Activated CD8-positive, alpha-beta memory T cell treated with anti-CD3 and anti-CD28 coated beads, Interleukin-2, amount 50 U/mL, for 4 hours (primary cell): ENCODE measurements around the gene CCNJL.

Experiments
- DNase-seq: peaks from one replicate; pipeline ENCODE4 v3.0.0-alpha.2; 2020

Gene CCNJL

GRCh38 chr5:160289356-160289651 is 23.1 kb downstream of the CCNJL start:
- no peak for DNase-seq

- no peak for DNase-seq
These were observed 24.8 kb downstream of the CCNJL start for GRCh38 chr5:160287378-160288051.

DNA sequence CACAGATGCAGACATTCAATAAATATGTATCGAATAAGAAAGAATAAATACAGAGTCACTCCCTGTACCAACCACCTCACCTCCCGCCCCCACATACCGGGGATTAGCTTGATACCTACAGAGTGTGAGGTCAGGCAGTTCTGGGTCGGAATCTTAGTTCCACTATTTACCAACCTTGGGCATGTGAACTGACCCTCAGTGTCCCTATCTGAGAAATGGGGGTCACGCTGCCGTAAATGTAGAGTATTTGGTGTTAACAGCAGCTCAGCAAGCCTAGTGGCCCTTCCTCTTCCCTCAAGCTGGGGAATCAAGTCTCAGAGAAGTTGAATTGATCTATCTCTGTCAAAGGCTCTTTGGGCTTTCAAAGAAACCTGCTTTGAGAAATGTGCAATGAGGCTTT is 25.4 kb downstream of the CCNJL start:
- no peak for DNase-seq

DNA sequence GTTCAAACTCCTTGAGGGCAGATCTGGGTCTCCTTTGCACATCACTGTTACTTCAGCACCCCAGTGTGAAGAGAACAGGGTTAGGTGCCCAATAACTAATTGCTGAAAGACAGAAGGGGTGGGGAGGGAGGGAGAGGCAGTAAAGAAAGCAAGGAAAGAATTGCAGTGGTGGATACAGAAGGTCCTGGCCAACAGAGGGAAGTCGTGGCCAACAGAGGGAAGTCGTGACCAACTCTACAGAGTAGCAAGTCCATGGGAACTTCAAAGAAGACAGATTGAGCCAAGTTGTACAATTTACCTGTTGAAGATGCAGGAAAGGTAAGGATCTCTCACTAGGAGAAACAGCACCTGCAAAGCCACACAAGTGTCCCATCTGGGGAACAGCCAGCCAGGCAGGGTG is 27.0 kb downstream of the CCNJL start:
- no peak for DNase-seq

DNA sequence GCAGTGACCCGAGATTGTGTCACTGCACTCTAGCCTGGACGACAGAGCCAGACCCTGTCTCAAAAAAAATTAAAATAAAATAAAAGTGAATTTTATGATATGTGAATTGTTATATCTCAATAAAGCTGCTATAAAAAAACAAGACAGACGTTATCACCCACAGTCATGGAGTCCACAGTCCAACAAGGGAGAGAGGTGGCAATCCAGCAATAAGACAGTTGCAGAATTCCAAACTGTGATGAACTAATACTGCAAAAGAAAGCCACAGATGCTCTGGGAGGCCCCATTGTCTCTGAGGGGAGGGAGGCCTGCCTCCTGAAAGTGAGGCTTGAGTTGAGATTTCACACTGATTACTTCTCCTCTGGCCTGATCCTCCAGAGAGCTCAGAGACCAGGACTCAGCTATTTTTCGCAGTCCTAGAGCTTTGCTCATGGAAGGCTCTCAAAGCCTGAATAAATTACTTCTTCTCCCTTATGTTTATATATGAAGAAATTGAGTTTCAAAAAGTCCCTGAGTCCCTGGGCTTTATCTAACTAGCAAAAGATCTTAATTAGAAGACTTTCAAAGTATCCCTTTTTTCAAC is 28.0 kb downstream of the CCNJL start:
- no peak for DNase-seq

DNA sequence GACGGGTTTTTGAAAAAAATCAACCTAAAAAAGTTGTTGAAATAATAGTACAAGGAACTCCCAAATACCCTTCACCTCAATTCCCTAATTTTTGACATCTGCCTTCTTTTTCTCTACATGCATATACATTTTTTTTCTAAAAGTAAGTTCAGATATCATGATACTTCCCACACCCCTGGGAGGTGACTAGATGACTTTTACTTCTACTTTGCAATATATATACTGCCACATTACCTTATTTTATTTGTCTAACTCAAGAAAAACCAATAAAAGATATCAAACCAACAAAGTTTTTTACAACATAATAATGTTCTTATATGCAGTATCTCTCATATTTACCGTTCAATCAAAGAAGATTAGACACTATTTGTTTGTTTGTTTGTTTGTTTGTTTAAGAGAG is 31.1 kb downstream of the CCNJL start:
- no peak for DNase-seq

- no peak for DNase-seq
These were observed 31.8 kb downstream of the CCNJL start for GRCh38 chr5:160280384-160281095.

- DNase-seq = no peak
These were observed 34.0 kb downstream of the CCNJL start for GRCh38 chr5:160278343-160278742.

- no peak for DNase-seq
These were observed 37.9 kb downstream of the CCNJL start for GRCh38 chr5:160274483-160274931.

DNA sequence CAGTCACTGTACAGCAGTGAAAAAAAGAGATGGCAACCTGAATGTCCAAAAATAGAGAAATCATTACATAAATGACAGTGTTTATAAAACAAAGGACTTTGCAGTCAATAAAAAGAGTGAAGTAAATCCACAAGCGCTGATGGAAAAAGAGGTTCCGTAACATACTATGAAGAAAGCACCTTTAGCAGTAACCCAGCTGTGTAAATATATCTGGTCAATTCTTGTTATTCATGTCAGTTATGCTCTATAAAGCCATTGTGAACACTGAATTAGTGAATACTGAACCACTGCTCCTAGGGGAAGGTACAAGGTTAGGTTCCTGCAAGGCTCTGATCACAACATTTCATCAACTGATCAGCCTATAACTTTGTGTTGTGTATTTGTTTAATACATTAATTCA is 39.5 kb downstream of the CCNJL start:
- DNase-seq = no peak

GRCh38 chr5:160272264-160272663 is 40.1 kb downstream of the CCNJL start:
- DNase-seq = no peak

GRCh38 chr5:160271836-160272235 is 40.5 kb downstream of the CCNJL start:
- DNase-seq = no peak

- no peak for DNase-seq
These were observed 41.0 kb downstream of the CCNJL start for GRCh38 chr5:160271396-160271795.

GRCh38 chr5:160270704-160271103 is 41.7 kb downstream of the CCNJL start:
- no peak for DNase-seq

DNA sequence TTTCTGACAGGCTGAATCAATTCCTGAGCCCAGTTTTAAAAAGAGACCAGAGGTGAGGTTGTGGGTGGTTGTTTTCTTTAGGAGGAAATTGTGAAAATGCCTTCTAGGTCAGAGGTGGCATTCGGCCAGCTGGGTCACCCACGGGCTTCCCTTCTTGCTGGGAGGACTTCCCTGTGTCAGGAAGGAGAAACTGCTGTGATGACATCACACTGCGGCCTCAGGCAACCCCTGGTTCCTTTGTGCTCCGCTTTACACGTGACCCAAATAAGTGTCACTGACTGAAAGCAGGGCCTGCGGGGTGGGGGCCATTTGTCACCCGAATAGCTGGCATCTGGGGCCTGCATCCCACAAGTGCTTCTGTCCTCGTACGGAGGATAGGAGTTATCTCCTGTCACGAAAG is 43.3 kb downstream of the CCNJL start:
- no peak for DNase-seq

GRCh38 chr5:160268121-160268520 is 44.2 kb downstream of the CCNJL start:
- DNase-seq = no peak

- DNase-seq = no peak
These were observed 45.5 kb downstream of the CCNJL start for GRCh38 chr5:160266752-160267345.

DNA sequence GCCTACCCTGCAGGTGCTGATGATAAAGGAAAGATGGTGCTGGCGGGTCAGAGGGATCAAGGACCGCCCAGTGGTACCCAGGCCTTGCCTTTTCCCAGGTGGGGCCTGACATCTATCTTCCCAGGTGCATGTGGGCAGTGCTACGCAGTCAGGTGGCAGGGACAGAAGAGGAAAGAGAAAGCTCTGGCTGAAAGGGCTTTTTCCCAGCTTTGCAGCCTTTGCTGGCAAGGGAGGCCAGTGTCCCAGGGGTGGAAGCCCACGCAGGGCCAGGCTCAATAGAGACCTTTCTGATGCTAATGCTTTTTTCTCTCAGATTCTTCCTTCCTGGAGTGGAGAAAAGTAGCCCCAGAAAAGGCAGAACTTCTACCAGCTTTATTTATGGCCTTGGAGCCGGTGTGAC is 46.3 kb downstream of the CCNJL start:
- no peak for DNase-seq

DNA sequence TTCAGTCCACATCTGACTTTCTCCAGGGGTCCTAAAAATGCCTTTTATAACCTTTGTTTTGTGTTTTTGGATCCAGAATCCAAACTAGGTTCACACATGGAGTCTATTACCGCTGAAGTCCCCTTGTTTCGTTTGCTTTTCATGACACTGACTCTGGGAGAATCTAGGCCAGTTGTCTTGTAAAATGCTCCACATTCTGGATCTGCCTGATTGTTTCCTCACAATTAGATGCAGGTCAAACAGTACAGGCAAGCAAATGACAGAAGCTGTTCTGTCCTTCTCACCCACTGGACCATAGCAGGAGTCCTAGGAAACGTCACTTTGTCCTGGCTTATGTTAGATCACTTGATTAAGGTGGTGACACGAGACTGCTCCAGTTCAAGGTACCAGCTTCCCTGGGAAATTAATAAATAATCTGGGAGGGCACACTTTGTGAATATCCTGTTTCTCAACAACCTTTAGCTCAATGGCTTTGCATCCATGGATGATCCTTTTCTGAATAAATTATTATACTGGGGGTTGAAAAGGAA is 49.0 kb downstream of the CCNJL start:
- no peak for DNase-seq

- DNase-seq = no peak
These were observed 50.0 kb downstream of the CCNJL start for GRCh38 chr5:160262151-160263074.

- DNase-seq = no peak
These were observed 51.2 kb downstream of the CCNJL start for GRCh38 chr5:160260881-160261815.
